ENCODE results near the gene ABHD2. TPM values are rescaled to one million over a fixed set of nuclear protein-coding genes. Genes with fewer than 3 reads are reported as not detected.
"Not testable (repeated sequence)": the region's sequence is repeated elsewhere in the genome, so short reads cannot be mapped to it uniquely, and the experiment has no call there.

The ABHD2 gene
- total RNA-seq, 1 donor from 2014 or later: 48.8 TPM

DNA sequence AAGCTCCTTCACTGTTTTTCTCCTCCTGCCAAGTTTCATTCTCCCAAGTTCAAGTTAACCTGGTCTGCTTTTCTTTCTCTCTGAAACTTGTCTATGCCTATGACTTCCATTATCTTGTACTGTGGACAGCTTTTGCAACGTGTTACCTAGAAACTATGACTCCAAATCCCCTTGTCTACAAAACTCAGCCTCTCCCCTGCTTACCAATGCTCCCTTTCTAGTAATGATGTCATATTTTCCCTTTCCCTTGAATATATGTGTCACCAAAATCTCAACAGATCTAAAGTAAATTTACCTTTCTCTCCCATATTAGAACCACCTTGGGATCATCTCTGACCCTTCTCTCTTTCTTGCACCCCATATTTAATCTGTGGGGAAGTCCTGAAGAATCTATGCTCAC is 10.5 kb upstream of the ABHD2 start:
- Mint-ChIP-seq H3K36me3 (ENCODE audit: low read depth) (no peaks in the 10 kb centered on the region), H3K4me1 (no peaks in the 10 kb centered on the region), H3K27me3 (peaks cover 21% of the 10 kb centered on the region), H3K27ac (no peak overlapping the region), H3K4me3 (no peak overlapping the region), H3K9me3 (no peaks in the 10 kb centered on the region)
- DNase-seq: no peak
- no peak for ATAC-seq (ENCODE audit: low read depth)
- CTCF ChIA-PET: no interaction called here
- intact Hi-C loops (cut with micrococcal nuclease): no loop called here
- TF ChIP-seq, protein P1, sequence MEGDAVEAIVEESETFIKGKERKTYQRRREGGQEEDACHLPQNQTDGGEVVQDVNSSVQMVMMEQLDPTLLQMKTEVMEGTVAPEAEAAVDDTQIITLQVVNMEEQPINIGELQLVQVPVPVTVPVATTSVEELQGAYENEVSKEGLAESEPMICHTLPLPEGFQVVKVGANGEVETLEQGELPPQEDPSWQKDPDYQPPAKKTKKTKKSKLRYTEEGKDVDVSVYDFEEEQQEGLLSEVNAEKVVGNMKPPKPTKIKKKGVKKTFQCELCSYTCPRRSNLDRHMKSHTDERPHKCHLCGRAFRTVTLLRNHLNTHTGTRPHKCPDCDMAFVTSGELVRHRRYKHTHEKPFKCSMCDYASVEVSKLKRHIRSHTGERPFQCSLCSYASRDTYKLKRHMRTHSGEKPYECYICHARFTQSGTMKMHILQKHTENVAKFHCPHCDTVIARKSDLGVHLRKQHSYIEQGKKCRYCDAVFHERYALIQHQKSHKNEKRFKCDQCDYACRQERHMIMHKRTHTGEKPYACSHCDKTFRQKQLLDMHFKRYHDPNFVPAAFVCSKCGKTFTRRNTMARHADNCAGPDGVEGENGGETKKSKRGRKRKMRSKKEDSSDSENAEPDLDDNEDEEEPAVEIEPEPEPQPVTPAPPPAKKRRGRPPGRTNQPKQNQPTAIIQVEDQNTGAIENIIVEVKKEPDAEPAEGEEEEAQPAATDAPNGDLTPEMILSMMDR (IDR thresholded peaks at IDR 0.05): no peak
- POLR2A ChIA-PET: no interaction called here

DNA sequence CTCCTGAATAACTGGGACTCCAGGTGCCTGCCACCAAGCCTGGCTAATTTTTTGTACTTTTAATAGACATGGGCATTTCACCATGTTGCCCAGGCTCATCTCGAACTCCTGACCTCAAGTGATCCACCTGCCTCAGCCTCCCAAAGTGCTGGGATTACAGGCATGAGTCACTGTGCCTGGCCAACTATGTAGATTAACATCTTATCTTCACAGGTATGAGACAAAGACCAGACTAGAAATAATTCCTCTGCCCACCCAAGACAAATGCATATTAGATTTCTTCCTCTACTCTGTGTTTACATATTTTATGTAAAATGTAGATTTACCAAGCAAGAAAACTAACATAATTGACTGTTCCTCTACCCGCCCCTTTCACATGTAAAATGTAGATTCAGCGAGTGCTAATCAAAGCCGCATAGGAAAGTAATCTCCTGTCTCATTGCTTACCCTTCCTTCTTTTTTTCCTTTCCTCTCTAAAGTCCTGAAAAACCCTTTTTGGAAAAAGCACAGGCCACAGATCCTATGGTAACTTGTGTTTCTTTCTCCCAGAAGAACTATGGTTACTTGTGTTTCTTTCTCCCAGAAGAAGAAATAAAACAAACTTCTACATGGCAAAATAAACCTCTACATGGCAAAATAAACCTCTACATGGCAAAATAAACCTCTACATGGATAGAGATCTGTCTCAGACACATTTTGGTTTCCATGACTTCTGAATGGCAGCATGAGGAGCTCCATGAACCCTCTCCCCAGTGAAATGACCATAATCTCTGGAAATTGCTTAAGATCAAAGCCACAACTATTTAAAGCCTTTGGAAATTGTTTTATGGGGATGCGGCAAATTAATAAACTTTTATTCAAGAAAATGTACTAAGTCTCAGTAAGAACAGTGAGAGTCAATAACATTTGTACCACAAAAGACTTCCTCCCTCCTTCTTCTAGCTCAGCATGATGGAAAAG is 9.1 kb upstream of the ABHD2 start:
- no peaks in the 10 kb centered on the region for H3K9me3 Mint-ChIP-seq
- ATAC-seq (ENCODE audit: low read depth) (no peak), DNase-seq (no peak)
- ChIA-PET CTCF (interaction anchor here (0.9 kb wide), 1 partner anchor 99 kb away, joined by 3 read pairs; no protein-coding TSS in a partner anchor), POLR2A (no interaction called here)
- H3K27ac Mint-ChIP-seq: no peak overlapping the region
- TF ChIP-seq, protein P1 (IDR thresholded peaks at IDR 0.05): no peak
- H3K4me1 Mint-ChIP-seq: no peaks in the 10 kb centered on the region
- no peak overlapping the region for H3K4me3 Mint-ChIP-seq
- H3K27me3 Mint-ChIP-seq: peaks cover 21% of the 10 kb centered on the region
- intact Hi-C loops (cut with micrococcal nuclease): no loop called here
- H3K36me3 Mint-ChIP-seq (ENCODE audit: low read depth): no peaks in the 10 kb centered on the region

DNA sequence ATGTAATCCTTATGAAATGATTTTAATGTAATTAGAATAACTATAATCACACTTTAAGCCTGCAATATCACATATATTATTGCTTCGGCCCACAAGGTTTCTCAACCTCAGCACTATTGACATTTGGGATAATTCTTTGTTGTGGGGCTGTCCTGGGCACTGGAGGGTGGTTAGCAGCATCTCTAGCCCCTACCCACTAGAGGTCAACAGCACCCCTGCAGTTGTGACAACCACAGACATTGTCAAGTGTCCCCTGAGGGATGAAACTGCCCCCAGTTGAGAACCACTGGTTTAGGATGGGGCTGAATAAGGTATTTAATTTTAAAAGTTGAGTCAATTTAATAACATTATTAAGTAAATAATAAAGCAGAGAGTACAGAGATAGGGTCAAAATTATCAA is 6.4 kb upstream of the ABHD2 start:
- POLR2A ChIA-PET: no interaction called here
- no peak for DNase-seq
- intact Hi-C loops (cut with micrococcal nuclease): no loop called here
- TF ChIP-seq, protein P1 (IDR thresholded peaks at IDR 0.05): no peak
- peaks cover 16% of the 10 kb centered on the region for H3K27me3 Mint-ChIP-seq
- no peak overlapping the region for H3K27ac Mint-ChIP-seq
- H3K4me3 Mint-ChIP-seq: no peak overlapping the region
- ATAC-seq (ENCODE audit: low read depth): no peak
- CTCF ChIA-PET: no interaction called here
- H3K4me1 Mint-ChIP-seq: no peaks in the 10 kb centered on the region
- H3K36me3 Mint-ChIP-seq (ENCODE audit: low read depth): no peaks in the 10 kb centered on the region
- H3K9me3 Mint-ChIP-seq: no peaks in the 10 kb centered on the region

DNA sequence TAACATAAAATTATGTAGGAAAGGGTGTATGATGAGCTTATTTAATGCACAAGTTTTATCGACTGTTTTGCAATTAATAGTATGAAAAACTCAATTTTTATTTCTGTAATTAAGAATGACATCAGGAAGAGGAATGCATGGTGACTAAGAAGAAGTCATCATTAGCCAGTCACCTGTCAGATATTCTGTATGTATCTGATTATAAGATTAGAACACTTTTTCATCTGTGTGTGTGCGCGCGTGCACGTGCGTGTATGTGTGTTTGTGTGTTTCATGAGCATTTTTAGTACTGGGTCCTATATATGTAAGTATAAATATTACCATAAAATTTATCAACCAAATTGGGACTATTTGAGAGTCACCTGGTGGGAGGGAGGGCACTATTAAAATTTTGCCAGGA is 5.0 kb upstream of the ABHD2 start:
- no peak for DNase-seq
- H3K27me3 Mint-ChIP-seq: peaks cover 10% of the 10 kb centered on the region
- TF ChIP-seq, protein P1 (IDR thresholded peaks at IDR 0.05): no peak
- CTCF ChIA-PET: no interaction called here
- POLR2A ChIA-PET: no interaction called here
- H3K36me3 Mint-ChIP-seq (ENCODE audit: low read depth): no peaks in the 10 kb centered on the region
- intact Hi-C loops (cut with micrococcal nuclease): no loop called here
- H3K9me3 Mint-ChIP-seq: no peaks in the 10 kb centered on the region
- no peak overlapping the region for H3K4me3 Mint-ChIP-seq
- H3K4me1 Mint-ChIP-seq: no peaks in the 10 kb centered on the region
- no peak for ATAC-seq (ENCODE audit: low read depth)
- no peak overlapping the region for H3K27ac Mint-ChIP-seq

DNA sequence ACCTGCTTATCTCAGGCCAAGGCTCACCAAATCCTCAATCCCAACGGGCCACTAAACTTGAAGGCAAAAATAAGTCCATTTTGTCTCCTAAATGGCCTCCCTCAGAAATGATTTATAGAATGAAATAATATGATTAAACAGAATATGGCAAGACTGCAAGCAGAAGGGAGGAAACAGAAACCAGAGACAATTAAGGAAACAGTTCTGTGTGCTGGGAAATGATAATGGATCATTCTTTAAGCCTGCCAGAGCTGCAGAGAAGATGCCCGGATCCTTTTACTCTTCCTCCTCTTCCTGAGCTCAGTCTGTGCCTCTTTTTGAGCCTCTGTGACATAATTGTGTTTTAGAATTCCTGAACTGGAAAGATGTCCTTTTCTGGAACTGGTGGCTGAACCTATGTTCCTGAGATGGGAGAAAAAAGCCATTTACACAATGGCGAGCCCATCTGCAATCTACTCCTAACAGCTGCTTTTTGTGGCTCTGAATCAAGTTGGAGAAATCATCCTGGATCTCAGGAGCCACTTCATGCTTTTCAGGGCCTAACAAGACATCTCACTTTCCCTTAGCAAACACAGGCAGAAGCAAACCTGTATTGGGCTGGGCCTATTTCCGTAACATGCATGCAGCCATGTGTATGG is 2.8 kb upstream of the ABHD2 start:
- DNase-seq (no peak), ATAC-seq (ENCODE audit: low read depth) (no peak)
- TF ChIP-seq, protein P1 (IDR thresholded peaks at IDR 0.05): no peak
- Mint-ChIP-seq H3K27me3 (no peaks in the 10 kb centered on the region), H3K36me3 (ENCODE audit: low read depth) (no peaks in the 10 kb centered on the region), H3K4me3 (no peak overlapping the region), H3K4me1 (peaks cover 15% of the 10 kb centered on the region), H3K27ac (no peak overlapping the region), H3K9me3 (no peaks in the 10 kb centered on the region)
- ChIA-PET POLR2A (no interaction called here), CTCF (no interaction called here)
- intact Hi-C loops (cut with micrococcal nuclease): no loop called here

DNA sequence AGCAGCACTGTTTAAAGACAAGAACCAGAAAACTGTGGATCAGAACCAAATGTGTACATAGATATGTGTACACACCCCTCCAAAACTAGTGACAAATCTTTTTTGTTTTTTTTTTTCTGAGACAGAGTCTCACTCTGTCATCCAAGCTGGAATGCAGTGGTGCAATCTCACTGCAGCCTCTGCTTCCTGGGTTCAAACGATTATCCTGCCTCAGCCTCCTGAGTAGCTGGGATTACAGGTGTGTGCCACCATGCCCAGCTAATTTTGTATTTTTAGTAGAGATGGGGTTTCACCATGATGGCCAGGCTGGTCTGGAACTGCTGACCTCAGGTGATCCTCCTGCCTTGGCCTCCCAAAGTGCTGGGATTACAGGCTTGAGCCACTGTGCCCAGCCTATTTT is 2.3 kb upstream of the ABHD2 start:
- H3K27ac Mint-ChIP-seq; H3K9me3 Mint-ChIP-seq; ATAC-seq (ENCODE audit: low read depth); H3K27me3 Mint-ChIP-seq; intact Hi-C loops (cut with micrococcal nuclease); DNase-seq; POLR2A ChIA-PET; H3K36me3 Mint-ChIP-seq (ENCODE audit: low read depth); H3K4me3 Mint-ChIP-seq: not testable (repeated sequence)
- CTCF ChIA-PET: interaction anchor here (1.2 to 1.4 kb wide), 2 partner anchors 43 to 181 kb away, joined by 3 read pairs; no protein-coding TSS in a partner anchor
- H3K4me1 Mint-ChIP-seq: peaks cover 21% of the 10 kb centered on the region

DNA sequence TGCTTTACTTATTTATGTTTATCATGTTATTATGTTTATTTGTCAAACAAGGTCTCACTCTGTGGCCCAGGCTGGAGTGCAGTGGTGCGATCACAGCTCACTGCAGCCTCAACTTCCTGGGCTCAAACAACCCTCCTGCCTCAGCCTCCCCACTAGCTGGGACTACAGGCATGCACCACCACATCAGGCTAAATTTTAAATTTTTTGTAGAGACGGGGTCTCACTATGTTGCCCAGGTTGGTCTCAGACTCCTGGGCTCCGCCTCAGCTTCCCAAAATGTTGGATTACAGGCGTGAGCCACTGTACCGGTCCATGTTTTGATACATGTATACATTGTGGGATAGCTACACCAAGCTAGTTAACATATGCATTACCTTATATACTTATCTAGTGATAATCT is 1.9 kb upstream of the ABHD2 start:
- H3K27ac Mint-ChIP-seq: not testable (repeated sequence)

More for the DNA sequence above, 1.9 kb upstream of the ABHD2 start:
- DNase-seq; H3K4me3 Mint-ChIP-seq; H3K27me3 Mint-ChIP-seq; H3K36me3 Mint-ChIP-seq (ENCODE audit: low read depth); H3K9me3 Mint-ChIP-seq; POLR2A ChIA-PET; ATAC-seq (ENCODE audit: low read depth); intact Hi-C loops (cut with micrococcal nuclease): not testable (repeated sequence)
- CTCF ChIA-PET: interaction anchor here (1.2 to 1.4 kb wide), 2 partner anchors 42 to 181 kb away, joined by 3 read pairs; no protein-coding TSS in a partner anchor
- H3K4me1 Mint-ChIP-seq: peaks cover 25% of the 10 kb centered on the region

Measured in activated B cell treated with CpG ODN at 0.5 μM for 24 hours (primary cell).